GM18502 (cell line): Measurements from ENCODE around the gene PDS5A.
"Not testable (repeated sequence)": the region's sequence is repeated elsewhere in the genome, so short reads cannot be mapped to it uniquely, and the experiment has no call there.

ENCODE experiments used
- ATAC-seq: cut with Tn5 transposase; IDR thresholded peaks from one replicate; pipeline ENCODE4 v1.9.1; 2021; ENCODE audit warnings: mild to moderate bottlenecking; ENCODE audit not compliant: unreplicated experiment, poor library complexity

PDS5A gene

DNA sequence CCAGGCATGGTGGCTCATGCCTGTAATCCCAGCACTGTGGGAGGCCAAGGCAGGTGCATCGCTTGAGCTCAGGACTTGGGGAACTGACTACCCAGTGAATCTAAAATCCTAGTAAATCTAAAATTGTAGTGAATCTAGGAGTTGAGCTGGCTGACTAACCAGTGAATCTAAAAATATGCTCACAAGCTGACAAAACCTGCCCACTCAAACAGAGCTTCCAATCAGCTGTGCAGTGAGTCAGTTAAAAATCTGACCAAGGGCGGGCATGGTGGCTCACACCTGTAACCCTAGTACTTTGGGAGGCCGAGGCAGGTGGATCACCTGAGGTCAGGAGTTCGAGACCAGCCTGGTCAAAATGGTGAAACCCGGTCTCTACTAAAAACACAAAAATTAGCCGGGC, 72.7 kb downstream of the PDS5A start:
- not testable (repeated sequence) for ATAC-seq

DNA sequence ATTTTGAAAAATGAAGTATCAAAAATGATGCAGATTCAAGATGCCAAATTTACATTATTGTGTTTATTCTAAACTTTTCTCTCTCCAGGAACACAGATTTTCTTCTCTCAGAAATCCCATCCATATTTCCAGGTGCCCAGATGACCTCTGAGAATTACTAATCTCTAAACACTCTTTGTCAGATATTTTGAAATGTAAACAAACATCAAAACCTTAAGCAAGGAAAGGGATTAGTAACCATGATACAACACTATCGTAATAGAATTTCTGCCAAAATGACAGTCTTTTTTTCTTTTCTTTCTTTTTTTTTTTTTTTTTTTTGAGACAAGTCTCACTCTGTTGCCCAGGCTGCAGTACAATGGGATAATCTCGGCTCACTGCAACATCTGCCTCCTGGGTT, 76.7 kb downstream of the PDS5A start:
- no peak for ATAC-seq

GRCh38 chr4:39899291-39899690, 78.4 kb downstream of the PDS5A start:
- ATAC-seq, result no peak

GRCh38 chr4:39898015-39898414, 79.7 kb downstream of the PDS5A start:
- ATAC-seq, result no peak

GRCh38 chr4:39893693-39894072, 84.0 kb downstream of the PDS5A start:
- no peak for ATAC-seq

GRCh38 chr4:39892988-39893692, 84.6 kb downstream of the PDS5A start:
- no peak for ATAC-seq

DNA sequence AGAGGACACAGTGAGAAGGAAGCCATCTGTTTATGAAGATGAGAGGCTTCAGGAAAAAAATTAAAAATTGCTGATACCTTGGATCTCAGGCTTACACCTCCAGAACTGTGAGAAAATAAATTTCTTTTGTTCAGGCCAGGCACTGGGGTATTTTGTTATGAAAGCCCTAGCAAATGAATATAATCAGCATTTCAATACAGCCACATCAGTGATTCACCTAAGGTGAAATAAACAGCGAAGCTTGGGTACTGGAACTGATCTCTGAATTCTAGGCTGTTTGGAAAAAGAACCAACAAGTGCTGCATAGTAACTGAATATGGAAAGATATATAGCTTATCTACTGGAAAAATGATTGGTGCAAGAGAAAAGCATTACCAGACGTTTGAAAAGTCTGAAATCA, 88.5 kb downstream of the PDS5A start:
- no peak for ATAC-seq

- ATAC-seq, result no peak
These were observed 89.2 kb downstream of the PDS5A start for GRCh38 chr4:39888541-39888940.

- no peak for ATAC-seq
These were observed 94.1 kb downstream of the PDS5A start for GRCh38 chr4:39883646-39884045.

- no peak for ATAC-seq
These were observed 95.9 kb downstream of the PDS5A start for GRCh38 chr4:39881789-39882188.

GRCh38 chr4:39877971-39878370, 99.7 kb downstream of the PDS5A start:
- no peak for ATAC-seq

GRCh38 chr4:39873823-39874222, 103.9 kb downstream of the PDS5A start:
- no peak for ATAC-seq

GRCh38 chr4:39865280-39865679, 112.4 kb downstream of the PDS5A start:
- ATAC-seq, result no peak

DNA sequence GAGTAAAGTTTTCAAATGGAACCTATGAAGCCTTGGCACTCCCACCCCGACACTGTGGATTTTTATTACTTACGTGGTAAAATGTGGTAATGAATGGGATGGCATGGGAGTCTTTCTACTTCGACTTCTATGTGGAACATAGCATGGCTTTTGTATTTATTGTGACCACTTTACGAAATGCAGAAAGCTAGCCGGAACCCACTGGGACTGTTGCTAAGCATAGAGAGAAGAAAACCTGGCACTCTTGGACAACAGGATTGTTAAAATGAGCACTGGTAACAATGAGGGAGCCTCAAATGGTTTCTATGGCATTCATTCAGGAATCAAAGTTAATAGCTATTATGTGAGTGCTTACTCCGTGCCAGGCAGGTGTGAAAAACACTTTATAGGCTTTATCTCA, 113.3 kb downstream of the PDS5A start:
- no peak for ATAC-seq

- ATAC-seq, result no peak
These were observed 116.9 kb downstream of the PDS5A start for GRCh38 chr4:39860804-39861203.

DNA sequence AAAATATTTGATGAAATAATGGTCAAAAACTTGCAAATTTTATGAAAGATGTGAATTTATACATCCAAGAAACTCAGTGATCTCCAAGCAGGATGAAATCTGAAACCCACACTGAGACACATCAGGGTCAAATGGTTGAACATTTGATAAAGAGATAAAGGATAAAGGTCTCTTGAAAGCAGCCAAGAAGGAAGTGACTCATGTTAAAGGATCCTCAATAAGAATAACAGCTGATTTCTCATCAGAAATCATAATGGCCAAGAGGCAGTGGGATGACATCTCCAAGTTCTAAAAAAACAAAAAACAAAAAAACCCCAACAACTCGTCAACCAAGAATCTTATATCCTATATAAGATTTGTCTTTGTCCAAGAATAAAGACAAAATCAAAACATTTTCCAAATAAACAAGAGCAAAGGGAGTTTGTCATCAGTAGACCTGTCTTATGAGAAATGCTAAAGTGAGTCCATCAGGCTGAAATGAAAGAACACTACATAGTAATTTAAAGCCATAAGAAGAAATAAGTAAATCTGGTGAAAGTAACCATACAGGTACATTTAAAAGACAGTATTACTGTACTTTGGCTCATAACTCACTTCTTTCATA, 121.7 kb downstream of the PDS5A start:
- no peak for ATAC-seq

- no peak for ATAC-seq
These were observed 125.1 kb downstream of the PDS5A start for GRCh38 chr4:39852636-39853035.

- no peak for ATAC-seq
These were observed 127.0 kb downstream of the PDS5A start for GRCh38 chr4:39850727-39851126.

DNA sequence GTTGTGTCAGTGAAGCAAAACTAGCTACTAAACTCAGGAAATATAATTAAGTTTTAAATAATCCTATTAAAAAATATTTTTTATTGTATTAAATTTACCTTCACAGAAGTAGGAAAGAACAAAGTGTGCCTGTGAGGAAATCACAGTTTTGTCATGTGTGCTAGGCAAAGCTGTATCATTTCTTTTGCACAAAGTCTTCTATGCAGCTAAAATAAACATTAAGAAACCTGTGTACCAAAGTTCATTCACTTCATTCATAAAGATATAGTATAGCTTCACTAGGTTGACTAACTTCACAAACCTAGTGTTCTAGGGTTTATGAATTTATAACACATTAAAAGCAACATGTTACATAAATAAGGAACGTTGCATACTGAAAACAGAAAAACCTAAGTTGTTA, 131.0 kb downstream of the PDS5A start:
- ATAC-seq, result no peak

GRCh38 chr4:39846120-39846519, 131.6 kb downstream of the PDS5A start:
- ATAC-seq, result no peak

GRCh38 chr4:39841894-39842293, 135.8 kb downstream of the PDS5A start:
- no peak for ATAC-seq

- not testable (repeated sequence) for ATAC-seq
These were observed 137.2 kb downstream of the PDS5A start for GRCh38 chr4:39840516-39840915.
